Measurements from ENCODE around the gene SCP2. TPM values are rescaled to one million over a fixed set of nuclear protein-coding genes. Genes with fewer than 3 reads are reported as not detected.

The SCP2 gene
- total RNA-seq, 4 donors from 2014 or later: 97.8 to 194 (median 118) TPM

DNA sequence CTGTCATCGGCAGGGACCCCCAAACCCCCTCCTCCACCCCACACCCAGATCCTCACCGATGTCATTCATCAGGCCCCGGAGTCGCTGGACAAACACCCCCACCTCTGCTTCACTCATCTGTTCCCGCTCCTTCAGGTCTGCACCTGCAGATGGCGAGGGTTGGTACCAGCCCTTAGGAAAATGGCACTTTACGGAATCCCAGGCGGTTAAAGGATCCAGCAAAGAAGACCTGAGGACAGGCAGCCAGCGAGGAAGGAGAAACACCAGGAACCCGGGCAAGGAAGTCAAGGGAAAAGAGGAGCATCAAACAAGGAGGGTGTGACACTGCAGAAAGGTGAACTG, 19.3 kb upstream of the SCP2 start:
- no peaks in the 10 kb centered on the region for H3K27me3 ChIP-seq
- no peaks in the 10 kb centered on the region for H3K9me3 ChIP-seq
- H3K4me1 ChIP-seq: peaks cover 0 to 17% (median 4%) of the 10 kb centered on the region in 3 donors
- H3K4me3 ChIP-seq: no peak overlapping the region
- no peak overlapping the region for H3K27ac ChIP-seq
- TF ChIP-seq CTCF (IDR thresholded peaks at IDR 0.05) (no peak), POLR2A (IDR thresholded peaks at IDR 0.05) (no peak)
- WGBS, 2 donors: 87 to 88% methylated on average over 6 to 7 of the region's 10 CpGs
- DNase-seq: no peak
- intact Hi-C loops (cut with DNase I): loop anchor here (10.0 kb wide), 1 partner anchor 277 kb away; no protein-coding TSS in a partner anchor
- H3K36me3 ChIP-seq: peaks cover 0 to 76% (median 11%) of the 10 kb centered on the region in 3 donors

DNA sequence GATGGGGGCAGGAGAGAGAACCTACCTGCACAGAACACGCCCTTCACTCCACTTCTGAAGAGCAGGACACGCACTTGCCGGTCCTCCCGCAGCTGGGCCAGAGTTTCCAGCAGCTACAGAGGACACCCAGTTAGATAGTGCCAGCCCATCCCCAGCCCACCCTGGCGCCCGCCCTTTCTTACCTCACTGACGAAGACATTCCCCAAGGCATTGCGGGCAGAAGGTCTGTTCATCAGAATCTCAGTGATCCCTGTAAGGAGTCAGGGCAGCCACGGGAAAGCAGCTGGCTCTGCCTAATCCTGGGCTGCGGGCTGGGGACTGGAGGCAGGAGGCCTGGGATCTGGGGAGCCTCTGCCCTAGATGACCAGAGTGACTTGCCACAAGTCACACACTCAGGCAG, 15.5 kb upstream of the SCP2 start:
- intact Hi-C loops (cut with DNase I): no loop called here
- DNase-seq: no peak
- 93 to 95% methylated on average over 4 to 10 of the region's 10 CpGs for WGBS, 2 donors
- peaks cover 0 to 77% (median 0%) of the 10 kb centered on the region in 3 donors for H3K36me3 ChIP-seq
- no peak overlapping the region for H3K27ac ChIP-seq
- no peaks in the 10 kb centered on the region for H3K9me3 ChIP-seq
- peaks cover 0 to 44% (median 0%) of the 10 kb centered on the region in 3 donors for H3K4me1 ChIP-seq
- no peaks in the 10 kb centered on the region for H3K27me3 ChIP-seq
- no peak for TF ChIP-seq POLR2A (IDR thresholded peaks at IDR 0.05)
- TF ChIP-seq CTCF (IDR thresholded peaks at IDR 0.05): no peak
- no peak overlapping the region for H3K4me3 ChIP-seq

- peaks cover 0 to 66% (median 0%) of the 10 kb centered on the region in 3 donors for H3K36me3 ChIP-seq
- H3K27ac ChIP-seq: no peak overlapping the region
- no peak for DNase-seq
- TF ChIP-seq POLR2A (IDR thresholded peaks at IDR 0.05): no peak
- TF ChIP-seq CTCF (IDR thresholded peaks at IDR 0.05): no peak
- H3K9me3 ChIP-seq: no peaks in the 10 kb centered on the region
- H3K4me3 ChIP-seq: no peak overlapping the region
- H3K4me1 ChIP-seq: peaks cover 0 to 50% (median 2%) of the 10 kb centered on the region in 3 donors
- WGBS, 2 donors: 75 to 89% methylated on average over 3 of the region's 3 CpGs
- H3K27me3 ChIP-seq: no peaks in the 10 kb centered on the region
- intact Hi-C loops (cut with DNase I): no loop called here
Measured at GRCh38 chr1:52913014-52913413, 14.1 kb upstream of the SCP2 start.

GRCh38 chr1:52913537-52913936, 13.5 kb upstream of the SCP2 start:
- H3K36me3 ChIP-seq: peaks cover 0 to 61% (median 0%) of the 10 kb centered on the region in 3 donors
- H3K9me3 ChIP-seq: no peaks in the 10 kb centered on the region
- H3K27me3 ChIP-seq: no peaks in the 10 kb centered on the region
- 72 to 76% methylated on average over 7 to 8 of the region's 8 CpGs for WGBS, 2 donors
- H3K4me3 ChIP-seq: no peak overlapping the region
- DNase-seq: no peak
- H3K27ac ChIP-seq: no peak overlapping the region
- H3K4me1 ChIP-seq: peaks cover 0 to 56% (median 2%) of the 10 kb centered on the region in 3 donors
- no peak for TF ChIP-seq CTCF (IDR thresholded peaks at IDR 0.05)
- no peak for TF ChIP-seq POLR2A (IDR thresholded peaks at IDR 0.05)
- intact Hi-C loops (cut with DNase I): no loop called here

DNA sequence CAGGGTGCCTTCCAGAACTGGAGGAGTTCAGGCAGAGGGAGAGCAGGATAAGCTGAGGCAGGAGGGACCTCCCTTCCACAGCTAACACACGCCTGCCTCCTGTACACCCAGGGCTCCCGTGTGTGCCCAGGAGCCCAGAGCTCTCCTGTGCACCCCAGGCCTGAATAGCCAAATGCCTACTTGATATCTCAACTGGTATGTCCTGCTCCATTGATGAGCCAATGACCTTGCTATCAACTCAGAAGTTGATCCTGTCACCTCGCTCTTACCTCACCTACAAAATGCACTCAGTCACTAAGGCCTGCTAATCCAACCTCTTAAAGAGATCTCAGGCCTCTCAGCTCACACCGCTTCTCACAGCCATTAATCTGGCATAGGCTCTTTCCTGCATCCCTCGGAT, 12.6 kb upstream of the SCP2 start:
- no peaks in the 10 kb centered on the region for H3K27me3 ChIP-seq
- DNase-seq: no peak
- intact Hi-C loops (cut with DNase I): no loop called here
- no peak for TF ChIP-seq POLR2A (IDR thresholded peaks at IDR 0.05)
- TF ChIP-seq CTCF (IDR thresholded peaks at IDR 0.05): no peak
- H3K36me3 ChIP-seq: peaks cover 0 to 53% (median 0%) of the 10 kb centered on the region in 3 donors
- H3K9me3 ChIP-seq: no peaks in the 10 kb centered on the region
- 85 to 86% methylated on average over 3 to 5 of the region's 5 CpGs for WGBS, 2 donors
- peak overlapping the region in 1 of 4 donors; percentile 29 for H3K27ac ChIP-seq
- H3K4me3 ChIP-seq: no peak overlapping the region
- H3K4me1 ChIP-seq: peaks cover 1 to 65% (median 5%) of the 10 kb centered on the region in 3 donors

Measured in esophagus squamous epithelium (tissue), 5 donors.